M059J (cell line): ENCODE data around the gene PHKG2. TPM values are rescaled to one million over a fixed set of nuclear protein-coding genes. Genes with fewer than 3 reads are reported as not detected.

Experiments
- DNase-seq: peaks from one replicate; pipeline ENCODE4 v3.0.0-alpha.2; 2012; ENCODE audit warnings: low read depth
- total RNA-seq: library from RNA; depleted of rRNA; stranded (reverse); fragments of >200 nt; shearing (Covaris generic); gene quantifications from 2 replicates; pipeline ENCODE4 v1.2.3, GENCODE V29; 2014

PHKG2 gene
- total RNA-seq, 1 experiment from 2014 or later, result 57.4 TPM

GRCh38 chr16:30775392-30776188, 27.4 kb downstream of the PHKG2 start:
- DNase-seq, result peak; percentile 88

DNA sequence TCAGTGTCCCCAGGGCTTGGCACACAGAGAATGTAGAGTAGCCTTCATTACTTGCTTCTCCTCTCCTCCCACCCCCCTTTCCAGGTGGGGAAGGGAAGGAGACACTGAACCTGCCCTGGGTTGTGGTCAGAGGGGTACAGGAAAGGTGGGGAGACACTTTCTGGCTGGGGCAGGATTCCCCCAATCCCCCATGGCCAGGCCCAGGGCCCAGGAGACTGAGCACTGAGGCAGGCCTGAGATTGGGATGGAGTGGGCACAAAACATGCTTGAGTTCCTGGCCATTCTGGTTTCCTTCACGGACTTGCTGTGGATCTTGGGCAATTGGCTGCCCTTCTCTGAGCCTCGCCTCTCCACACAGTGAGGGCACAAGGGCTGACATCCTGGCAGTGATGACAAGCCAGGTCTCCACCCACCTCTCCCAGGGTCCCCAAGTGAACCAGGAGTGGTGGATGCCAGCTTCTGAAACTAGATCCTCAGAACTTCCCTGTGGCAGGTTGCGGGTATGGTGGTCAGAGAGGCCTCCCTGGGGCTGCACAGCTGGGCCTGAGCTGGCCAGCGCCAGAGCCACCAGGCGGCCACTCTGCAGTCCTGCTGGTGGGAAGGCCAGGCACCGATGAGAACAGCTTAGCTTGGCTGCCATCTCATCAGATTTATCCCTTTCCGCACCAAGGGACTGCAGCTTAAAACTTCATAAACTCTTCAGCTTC, 29.5 kb downstream of the PHKG2 start:
- peak; percentile 42 for DNase-seq

- no peak for DNase-seq
Observed at GRCh38 chr16:30778549-30779244, 30.5 kb downstream of the PHKG2 start.

- no peak for DNase-seq
Observed at GRCh38 chr16:30779596-30779995, 31.4 kb downstream of the PHKG2 start.

DNA sequence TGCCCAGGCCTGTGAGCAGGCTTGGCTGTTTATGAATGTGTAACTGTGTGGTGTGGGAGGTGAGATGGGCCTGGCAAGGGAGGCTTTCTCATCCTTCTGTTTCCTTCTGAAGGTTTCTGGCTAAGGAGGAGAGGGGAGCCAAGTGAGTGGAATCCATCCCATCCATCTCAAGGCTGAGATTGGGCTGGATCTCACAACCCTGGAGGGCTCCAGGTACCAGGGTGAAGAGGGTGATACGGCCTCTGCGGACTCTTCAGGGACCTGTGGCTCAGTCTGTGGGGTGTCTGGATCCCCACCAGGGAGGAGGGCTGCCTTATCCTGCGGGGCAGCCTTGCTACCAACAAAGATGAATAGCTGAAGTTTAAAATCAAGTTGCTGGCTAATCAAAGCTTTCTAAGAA, 31.8 kb downstream of the PHKG2 start:
- no peak for DNase-seq

DNA sequence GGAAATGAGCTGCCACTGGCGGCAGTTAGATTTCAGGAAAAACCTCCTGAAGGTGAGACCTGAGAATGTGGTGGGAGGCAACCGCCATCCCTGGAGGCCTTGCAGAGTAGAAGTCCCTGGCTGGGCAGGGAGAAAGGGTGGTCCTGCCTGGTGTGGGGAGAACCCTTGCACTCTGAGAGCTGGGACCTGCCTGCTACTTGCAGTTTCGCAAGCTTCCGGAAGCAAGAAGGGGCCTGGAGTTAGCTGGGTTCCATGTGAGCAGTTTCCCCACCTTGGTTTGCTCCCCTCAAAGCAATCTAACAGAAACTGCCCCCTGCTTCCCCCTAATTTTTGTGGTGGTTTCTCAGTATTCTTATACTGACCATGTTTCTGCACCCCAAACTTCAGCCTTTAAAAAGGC, 32.3 kb downstream of the PHKG2 start:
- DNase-seq, result no peak

DNA sequence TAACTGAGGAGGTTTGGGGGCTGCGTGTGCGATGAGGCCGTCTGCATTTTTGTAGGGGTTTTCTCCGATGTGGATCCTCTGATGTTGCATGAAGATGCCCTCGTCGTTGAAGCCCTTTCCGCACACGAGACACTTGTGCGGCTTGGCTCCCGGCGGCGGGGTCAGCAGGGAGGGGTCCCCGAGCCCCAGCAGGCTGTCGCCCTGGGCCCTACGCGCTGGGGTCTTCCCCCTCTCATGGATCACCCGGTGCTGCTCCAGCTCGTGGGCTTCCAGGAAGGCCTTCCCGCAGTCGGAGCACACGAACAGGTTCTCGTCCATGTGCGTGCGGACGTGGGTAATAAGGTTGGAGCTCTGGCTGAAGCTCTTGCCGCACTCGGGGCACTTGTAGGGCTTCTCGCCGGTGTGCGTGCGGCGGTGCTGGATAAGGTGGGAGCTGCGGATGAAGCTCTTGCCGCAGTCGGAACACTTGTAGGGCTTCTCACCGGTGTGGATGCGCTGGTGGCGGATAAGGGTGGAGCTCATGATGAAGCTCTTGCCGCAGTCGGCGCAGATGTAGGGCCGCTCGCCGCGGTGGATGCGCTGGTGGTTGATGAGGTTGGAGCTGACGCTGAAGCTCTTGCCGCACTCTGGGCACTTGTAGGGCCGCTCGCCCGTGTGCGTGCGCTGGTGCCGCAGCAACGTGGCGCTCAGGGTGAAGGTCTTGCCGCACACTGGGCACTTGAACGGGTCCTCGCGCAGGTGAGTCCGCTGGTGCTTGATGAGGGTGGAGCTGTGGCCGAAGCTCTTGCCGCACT, 34.5 kb downstream of the PHKG2 start:
- no peak for DNase-seq

DNA sequence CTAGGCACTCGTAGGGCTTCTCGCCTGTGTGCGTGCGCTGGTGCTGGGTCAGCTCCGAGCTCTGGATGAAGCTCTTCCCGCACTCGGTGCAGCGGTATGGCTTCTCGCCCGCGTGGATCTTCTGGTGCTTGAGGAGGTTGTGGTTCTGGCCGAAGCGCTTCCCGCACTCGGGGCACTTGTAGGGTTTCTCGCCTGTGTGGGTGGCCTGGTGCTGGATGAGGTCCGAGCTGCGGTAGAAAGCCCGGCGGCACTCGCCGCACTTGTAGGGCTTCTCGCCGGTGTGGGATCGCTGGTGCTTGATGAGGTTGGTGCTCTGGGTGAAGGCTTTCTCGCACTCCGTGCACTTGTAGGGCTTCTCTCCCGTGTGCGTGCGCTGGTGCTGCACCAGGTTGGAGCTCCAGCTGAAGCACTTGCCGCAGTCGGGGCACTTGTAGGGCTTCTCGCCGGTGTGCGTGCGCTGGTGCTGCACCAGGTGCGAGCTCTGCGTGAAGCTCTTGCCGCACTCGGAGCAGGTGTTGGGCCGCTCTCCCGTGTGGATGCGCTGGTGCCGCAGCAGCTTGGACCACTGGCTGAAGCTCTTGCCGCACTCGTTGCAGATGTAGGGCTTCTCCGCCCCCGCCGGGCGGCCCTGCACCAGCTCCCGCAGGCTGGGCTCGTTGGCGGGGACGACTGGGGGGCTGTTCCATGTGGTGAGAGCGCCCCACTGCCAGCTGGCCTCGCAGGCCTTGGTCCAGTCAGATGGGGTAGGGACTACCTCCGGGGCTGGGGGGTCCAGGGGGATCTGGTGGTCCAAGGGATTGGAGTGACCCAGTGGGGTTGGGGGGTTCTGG, 35.3 kb downstream of the PHKG2 start:
- no peak for DNase-seq

DNA sequence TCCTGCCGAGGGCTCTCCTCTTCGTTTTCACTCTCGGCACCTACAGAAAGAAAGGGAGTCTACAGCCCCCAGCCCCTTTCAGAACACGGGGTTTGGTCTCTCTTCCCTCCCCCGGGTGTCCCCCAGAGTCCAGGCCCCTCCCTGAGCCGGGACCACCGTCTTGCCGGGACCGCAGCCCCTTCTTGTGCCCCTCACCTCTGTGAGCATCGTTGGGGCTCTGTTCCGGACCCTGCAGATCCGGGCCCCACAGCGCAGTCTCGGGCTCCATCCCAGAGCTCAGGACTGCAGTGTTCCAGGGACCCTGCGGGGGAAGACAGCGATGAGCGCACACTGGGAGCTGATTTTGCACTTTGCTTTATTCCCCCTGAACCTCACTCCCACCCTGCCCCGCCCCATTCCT, 36.0 kb downstream of the PHKG2 start:
- no peak for DNase-seq

GRCh38 chr16:30785126-30786106, 37.2 kb downstream of the PHKG2 start:
- no peak for DNase-seq

DNA sequence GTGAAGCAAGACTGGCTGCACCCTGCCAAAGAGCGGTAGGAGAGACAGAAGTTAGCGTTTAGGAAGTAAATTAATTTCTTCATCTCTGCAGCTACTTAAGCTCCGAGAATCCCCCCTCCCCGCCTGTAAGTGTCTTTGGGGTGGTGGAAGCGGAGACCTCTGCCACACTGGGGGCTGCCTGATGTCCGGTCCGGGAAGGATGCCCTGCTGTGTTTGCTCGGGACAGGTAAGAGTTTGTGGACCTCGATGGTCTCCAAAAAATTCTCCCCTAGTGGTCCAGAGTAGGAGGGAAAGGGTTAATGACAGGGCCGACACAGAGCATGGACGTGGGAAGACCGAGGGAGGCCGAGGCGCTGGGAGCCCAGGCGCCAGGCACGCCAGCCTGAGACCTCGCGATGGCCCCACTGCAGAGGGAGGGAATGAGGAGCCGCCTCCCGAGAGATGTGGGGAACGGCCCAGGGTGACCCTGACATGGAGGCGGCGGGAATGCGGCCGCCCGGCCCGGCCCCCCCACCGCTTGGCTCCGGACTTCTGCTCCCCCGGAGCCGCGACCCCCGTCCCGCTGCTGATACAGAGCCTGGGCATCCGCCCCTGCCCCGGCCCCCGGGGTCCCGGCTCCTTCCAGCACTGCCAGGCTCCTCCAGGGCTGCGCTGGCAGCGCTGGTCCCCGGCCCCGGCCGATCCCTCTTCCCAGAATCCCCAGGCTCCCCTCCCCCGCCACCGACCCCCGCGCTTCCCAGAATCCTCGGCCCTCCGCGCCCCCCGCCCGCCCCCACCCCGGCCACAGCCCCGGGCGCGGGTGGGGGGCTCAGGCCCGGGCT, 38.1 kb downstream of the PHKG2 start:
- DNase-seq, result peak; percentile 74

DNA sequence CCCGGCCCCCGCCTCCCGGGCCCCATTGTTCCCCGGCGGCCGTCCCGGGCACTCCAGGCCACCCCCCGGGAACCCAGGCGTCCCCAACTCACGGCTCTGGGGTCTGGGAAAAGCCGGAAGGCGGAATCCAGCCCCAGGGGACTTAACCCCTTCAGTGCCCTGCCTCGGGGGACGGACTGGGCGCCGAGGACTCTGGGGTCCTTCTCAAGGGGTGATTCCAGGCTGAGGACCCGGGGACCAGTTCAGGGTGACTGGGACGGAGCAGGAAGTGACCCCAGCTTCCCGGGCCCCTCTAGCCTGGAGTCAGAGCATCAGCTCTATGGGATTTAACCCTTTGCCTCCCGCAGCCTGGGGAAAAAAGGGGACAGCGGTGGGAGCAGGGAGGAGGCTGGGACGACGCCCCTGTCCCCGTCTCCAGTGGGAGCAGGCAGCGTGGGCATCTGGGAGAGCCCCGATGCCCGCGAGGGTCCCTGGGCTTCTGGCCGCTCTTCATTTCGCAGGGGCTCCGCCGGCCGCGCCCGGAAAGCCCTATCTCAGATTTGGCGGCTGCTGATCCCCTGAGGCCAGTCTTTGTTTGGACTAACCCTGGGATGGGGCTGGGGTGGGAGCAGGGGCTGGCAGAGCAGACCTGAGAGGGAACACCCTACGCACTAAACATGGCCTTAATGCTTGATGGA, 38.8 kb downstream of the PHKG2 start, which contains the start of gene ZNF629:
ZNF629 (minus strand) TSS at position 270 of the 677 bp plus-strand sequence. CDS start 2,723 bp downstream, outside the sequence.
- DNase-seq, result peak; percentile 67

GRCh38 chr16:30787613-30788378, 39.6 kb downstream of the PHKG2 start:
- no peak for DNase-seq

DNA sequence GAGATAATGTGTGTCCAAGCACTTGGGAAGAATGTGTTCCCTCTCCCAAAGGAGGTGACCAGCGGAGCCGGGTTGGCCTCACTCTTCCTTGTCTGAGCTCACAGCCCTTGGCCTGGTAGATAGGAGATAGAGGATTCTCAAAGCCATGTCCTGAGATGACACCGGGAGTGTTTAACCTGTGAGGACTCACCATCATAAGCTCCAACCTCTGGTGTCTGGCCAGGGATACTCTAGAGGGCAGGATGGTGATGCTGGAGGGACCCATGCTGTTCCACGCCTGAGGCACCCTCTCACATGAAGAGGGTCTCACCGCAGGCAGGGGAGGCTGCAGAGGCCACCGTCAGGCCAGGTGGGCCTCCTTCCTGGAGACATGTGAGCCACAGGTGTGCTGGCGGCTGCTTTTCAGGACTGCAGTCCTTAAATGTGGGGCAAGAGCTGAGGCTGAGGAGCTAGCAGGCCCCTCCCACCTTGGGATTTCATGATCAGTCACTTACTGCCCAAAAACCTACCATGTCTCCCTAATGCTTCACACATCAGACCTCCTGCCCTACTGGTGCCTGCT, 45.4 kb downstream of the PHKG2 start:
- DNase-seq, result no peak

GRCh38 chr16:30794634-30795033, 46.4 kb downstream of the PHKG2 start:
- DNase-seq, result no peak

GRCh38 chr16:30797670-30798309, 49.6 kb downstream of the PHKG2 start:
- DNase-seq, result no peak
